ENCODE measurements around the gene C1QTNF6. TPM values are rescaled to one million over a fixed set of nuclear protein-coding genes. Genes with fewer than 3 reads are reported as not detected.

C1QTNF6 gene
- total RNA-seq, 2 experiments from 2014 or later = 7.3 to 19.6 TPM

DNA sequence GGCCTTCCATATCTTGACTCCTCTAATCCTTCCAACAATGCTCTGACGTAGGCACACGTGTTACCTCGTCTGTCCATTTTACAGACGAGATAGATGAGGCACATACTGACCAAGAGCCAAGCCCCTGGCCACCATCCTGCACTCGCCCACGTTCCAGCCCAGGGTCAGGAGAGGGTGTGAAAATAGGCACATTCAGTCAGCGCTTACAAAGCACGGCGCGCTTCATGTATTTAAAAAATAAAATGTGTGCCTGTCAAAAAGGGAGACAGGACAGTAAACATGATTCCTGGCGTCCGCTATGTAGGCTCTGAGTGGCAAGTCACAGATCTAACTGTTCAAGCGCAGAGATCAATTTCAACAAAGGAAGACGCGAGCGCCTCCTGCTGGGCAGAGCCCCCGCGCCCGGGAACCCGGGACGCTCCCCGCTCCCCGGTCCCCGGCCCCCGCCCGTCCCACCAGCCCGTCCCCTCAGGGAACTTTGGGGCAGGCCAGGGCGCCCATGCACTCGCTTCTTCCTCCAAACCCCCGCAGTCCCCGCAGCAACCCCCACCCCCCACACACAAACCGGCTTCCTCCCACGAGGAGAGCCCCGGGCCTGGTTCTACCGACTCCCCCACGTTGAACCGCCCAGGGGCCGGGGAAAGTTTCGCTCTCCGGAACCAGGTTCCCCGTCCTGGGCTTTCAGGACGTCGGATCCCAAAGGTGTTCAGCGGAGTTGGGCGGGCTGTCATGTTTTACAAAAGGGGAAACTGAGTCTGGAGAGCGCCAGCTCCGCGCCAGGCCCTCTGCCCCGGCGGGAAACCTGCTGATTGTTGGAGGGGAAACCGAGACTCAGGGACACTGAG is 10.4 kb upstream of the C1QTNF6 start:
- no peaks in the 10 kb centered on the region for H3K36me3 ChIP-seq (ENCODE audit: insufficient read depth, low read length)
- H3K27ac ChIP-seq (ENCODE audit: low read depth, low read length, poor library complexity, severe bottlenecking) = peak overlapping the region; percentile 86
- H3K9me2 ChIP-seq (ENCODE audit: insufficient read depth, low read length) = no peaks in the 10 kb centered on the region
- no peaks in the 10 kb centered on the region for H4K20me1 ChIP-seq (ENCODE audit: insufficient read depth, low read length)
- peak overlapping the region; percentile 99 for H3K4me2 ChIP-seq (ENCODE audit: low read length)
- CTCF ChIA-PET (ENCODE audit: unreplicated experiment) = interaction anchor here (1.4 kb wide), 1 partner anchor 47 kb away, joined by 6 read pairs; no protein-coding TSS in a partner anchor
- TF ChIP-seq, protein P1, sequence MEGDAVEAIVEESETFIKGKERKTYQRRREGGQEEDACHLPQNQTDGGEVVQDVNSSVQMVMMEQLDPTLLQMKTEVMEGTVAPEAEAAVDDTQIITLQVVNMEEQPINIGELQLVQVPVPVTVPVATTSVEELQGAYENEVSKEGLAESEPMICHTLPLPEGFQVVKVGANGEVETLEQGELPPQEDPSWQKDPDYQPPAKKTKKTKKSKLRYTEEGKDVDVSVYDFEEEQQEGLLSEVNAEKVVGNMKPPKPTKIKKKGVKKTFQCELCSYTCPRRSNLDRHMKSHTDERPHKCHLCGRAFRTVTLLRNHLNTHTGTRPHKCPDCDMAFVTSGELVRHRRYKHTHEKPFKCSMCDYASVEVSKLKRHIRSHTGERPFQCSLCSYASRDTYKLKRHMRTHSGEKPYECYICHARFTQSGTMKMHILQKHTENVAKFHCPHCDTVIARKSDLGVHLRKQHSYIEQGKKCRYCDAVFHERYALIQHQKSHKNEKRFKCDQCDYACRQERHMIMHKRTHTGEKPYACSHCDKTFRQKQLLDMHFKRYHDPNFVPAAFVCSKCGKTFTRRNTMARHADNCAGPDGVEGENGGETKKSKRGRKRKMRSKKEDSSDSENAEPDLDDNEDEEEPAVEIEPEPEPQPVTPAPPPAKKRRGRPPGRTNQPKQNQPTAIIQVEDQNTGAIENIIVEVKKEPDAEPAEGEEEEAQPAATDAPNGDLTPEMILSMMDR (conservative IDR thresholded peaks at IDR 0.05; ENCODE audit: low read length) = peak; percentile 89
- TF ChIP-seq EZH2phosphoT487 (IDR thresholded peaks at IDR 0.05; ENCODE audit: borderline replicate concordance, low read depth, low read length) = no peak
- H2AFZ ChIP-seq (ENCODE audit: low read length) = peak overlapping the region; percentile 61
- no peaks in the 10 kb centered on the region for H3K9me3 ChIP-seq (ENCODE audit: low read length)
- no TSS peak for BruUV-seq (replicated peaks)
- POLR2A ChIA-PET = interaction anchor here (1.9 kb wide), 1 partner anchor 46 kb away, joined by 6 read pairs; the partner anchor contains the start of gene RAC2
- intact Hi-C loops (cut with micrococcal nuclease; ENCODE audit: unreplicated experiment) = loop anchor here (1.0 to 2.0 kb wide), 3 partner anchors 32 to 120 kb away; no protein-coding TSS in a partner anchor
- peaks cover 31% of the 10 kb centered on the region for H3K4me1 ChIP-seq (ENCODE audit: insufficient read depth, low read length, poor library complexity, severe bottlenecking)
- H3K79me2 ChIP-seq (ENCODE audit: insufficient read depth, low read depth, low read length) = no peaks in the 10 kb centered on the region
- DNase-seq (ENCODE audit: low spot score) = peak; percentile 81
- peak overlapping the region; percentile 80 for H3K4me3 ChIP-seq (ENCODE audit: low read depth, low read length, poor library complexity, severe bottlenecking)

DNA sequence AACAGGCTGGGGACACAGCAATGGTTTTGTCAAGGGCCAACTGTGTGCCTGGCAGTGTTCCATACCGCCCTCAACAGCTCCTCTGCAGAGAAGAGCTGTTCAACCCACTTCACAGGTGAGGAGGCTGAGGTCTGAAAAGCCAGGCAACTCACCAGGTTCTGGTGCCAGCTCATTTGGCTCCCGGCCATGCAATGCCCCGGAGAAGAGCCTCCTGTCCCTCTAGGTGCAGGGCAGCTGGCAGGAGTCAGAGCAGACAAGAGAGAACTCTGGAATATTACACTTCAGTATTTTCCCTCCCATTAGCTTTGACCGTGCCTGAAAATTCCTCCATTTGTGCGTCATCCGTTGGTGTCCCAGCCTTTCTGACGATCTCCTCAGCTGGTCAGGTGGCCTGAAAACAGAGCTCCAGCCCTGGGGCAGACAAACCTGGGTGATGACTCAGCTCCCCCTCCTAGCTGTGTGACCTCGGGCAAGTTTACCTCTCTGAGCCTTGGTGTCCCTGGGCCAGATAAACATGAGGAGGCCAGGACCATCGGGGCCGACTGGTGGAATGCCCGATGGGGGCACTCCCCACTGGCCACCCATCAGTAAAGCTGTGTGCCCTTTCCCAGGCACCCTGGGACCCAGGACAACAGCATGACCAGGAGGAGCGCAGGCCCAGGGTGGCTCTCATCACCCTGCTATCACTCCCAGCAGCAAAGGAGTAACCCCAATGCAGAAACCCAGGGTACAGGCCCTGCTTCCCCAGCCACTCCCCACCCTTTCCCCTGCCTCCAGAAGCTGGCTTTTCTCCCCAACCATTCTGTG is 9.6 kb upstream of the C1QTNF6 start:
- no peak overlapping the region for H2AFZ ChIP-seq (ENCODE audit: low read length)
- ChIA-PET CTCF (ENCODE audit: unreplicated experiment) (no interaction called here), POLR2A (interaction anchor here (1.2 kb wide), 1 partner anchor 47 kb away, joined by 3 read pairs; the partner anchor contains the start of gene RAC2)
- H3K36me3 ChIP-seq (ENCODE audit: insufficient read depth, low read length) = no peaks in the 10 kb centered on the region
- H4K20me1 ChIP-seq (ENCODE audit: insufficient read depth, low read length) = no peaks in the 10 kb centered on the region
- peaks cover 6% of the 10 kb centered on the region; the same call in 1 of the 2 replicates for H3K9me3 ChIP-seq (ENCODE audit: low read length)
- BruUV-seq (replicated peaks) = no TSS peak
- H3K27ac ChIP-seq (ENCODE audit: low read depth, low read length, poor library complexity, severe bottlenecking) = no peak overlapping the region
- TF ChIP-seq, protein P1 (conservative IDR thresholded peaks at IDR 0.05; ENCODE audit: low read length) = no peak
- TF ChIP-seq EZH2phosphoT487 (IDR thresholded peaks at IDR 0.05; ENCODE audit: borderline replicate concordance, low read depth, low read length) = no peak
- DNase-seq (ENCODE audit: low spot score) = no peak
- peak overlapping the region; percentile 99 for H3K4me2 ChIP-seq (ENCODE audit: low read length)
- peak overlapping the region; percentile 80 for H3K4me3 ChIP-seq (ENCODE audit: low read depth, low read length, poor library complexity, severe bottlenecking)
- H3K79me2 ChIP-seq (ENCODE audit: insufficient read depth, low read depth, low read length) = no peaks in the 10 kb centered on the region
- intact Hi-C loops (cut with micrococcal nuclease; ENCODE audit: unreplicated experiment) = loop anchor here (1.0 to 2.0 kb wide), 2 partner anchors 31 to 119 kb away; no protein-coding TSS in a partner anchor
- H3K4me1 ChIP-seq (ENCODE audit: insufficient read depth, low read length, poor library complexity, severe bottlenecking) = peaks cover 29% of the 10 kb centered on the region
- H3K9me2 ChIP-seq (ENCODE audit: insufficient read depth, low read length) = no peaks in the 10 kb centered on the region
